Testis (tissue), 2 donors: Measurements from ENCODE around the gene P2RX7.
"Not testable (repeated sequence)": the region's sequence is repeated elsewhere in the genome, so short reads cannot be mapped to it uniquely, and the experiment has no call there.

Experiments used
- POLR2A ChIP-seq: fragments of 450-650 bp; IDR thresholded peaks from one replicate; pipeline ENCODE4 v1.6.1; 2017; ENCODE audit warnings: antibody characterized with exemption, mild to moderate bottlenecking, moderate library complexity
- TF ChIP-seq, protein P1 (sequence below), 3 experiments: fragments of 450-650 bp in 2 of 3; fragments of 200-600 bp in 1 of 3; sonication (generic) in 1 of 3; IDR thresholded peaks; one replicate each; pipeline ENCODE4 v1.5.1; 2016 to 2019; ENCODE audit warnings: antibody characterized with exemption in 3 of 3, mild to moderate bottlenecking in 2 of 3, moderate library complexity in 1 of 3

DNA sequence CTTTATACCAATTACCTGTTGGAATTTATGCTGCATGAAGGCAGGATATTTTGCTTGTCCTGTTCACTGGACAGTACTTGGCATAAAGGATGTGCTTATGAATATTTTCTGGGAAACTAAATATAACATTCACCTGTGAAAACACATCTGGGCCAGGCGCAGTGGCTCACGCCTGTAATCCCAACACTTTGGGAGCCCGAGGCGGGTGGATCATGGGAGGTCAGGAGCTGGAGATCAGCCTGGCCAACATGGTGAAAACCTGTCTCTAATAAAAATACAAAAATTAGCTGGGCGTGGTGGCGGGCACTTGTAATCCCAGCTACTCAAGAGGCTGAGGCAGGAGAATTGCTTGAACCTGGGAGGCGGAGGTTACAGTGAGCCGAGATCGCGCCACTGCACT, 75.9 kb downstream of the P2RX7 start:
- TF ChIP-seq, protein P1, sequence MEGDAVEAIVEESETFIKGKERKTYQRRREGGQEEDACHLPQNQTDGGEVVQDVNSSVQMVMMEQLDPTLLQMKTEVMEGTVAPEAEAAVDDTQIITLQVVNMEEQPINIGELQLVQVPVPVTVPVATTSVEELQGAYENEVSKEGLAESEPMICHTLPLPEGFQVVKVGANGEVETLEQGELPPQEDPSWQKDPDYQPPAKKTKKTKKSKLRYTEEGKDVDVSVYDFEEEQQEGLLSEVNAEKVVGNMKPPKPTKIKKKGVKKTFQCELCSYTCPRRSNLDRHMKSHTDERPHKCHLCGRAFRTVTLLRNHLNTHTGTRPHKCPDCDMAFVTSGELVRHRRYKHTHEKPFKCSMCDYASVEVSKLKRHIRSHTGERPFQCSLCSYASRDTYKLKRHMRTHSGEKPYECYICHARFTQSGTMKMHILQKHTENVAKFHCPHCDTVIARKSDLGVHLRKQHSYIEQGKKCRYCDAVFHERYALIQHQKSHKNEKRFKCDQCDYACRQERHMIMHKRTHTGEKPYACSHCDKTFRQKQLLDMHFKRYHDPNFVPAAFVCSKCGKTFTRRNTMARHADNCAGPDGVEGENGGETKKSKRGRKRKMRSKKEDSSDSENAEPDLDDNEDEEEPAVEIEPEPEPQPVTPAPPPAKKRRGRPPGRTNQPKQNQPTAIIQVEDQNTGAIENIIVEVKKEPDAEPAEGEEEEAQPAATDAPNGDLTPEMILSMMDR (IDR thresholded peaks at IDR 0.05), result not testable (repeated sequence)
- TF ChIP-seq POLR2A, result not testable (repeated sequence)
